HEK293T (cell line): ENCODE results near the gene TRERF1.

Experiments used
- ARNT ChIP-seq: fragments of 450-650 bp; IDR thresholded peaks from 2 replicates; pipeline ENCODE4 v1.6.1; 2017; ENCODE audit warnings: mild to moderate bottlenecking
- BHLHE40 ChIP-seq: fragments of 450-650 bp; IDR thresholded peaks from 2 replicates; pipeline ENCODE4 v1.6.1; 2016; ENCODE audit warnings: mild to moderate bottlenecking, moderate library complexity, borderline replicate concordance
- FOXA1 ChIP-seq: fragments of 450-650 bp; IDR thresholded peaks from 2 replicates; pipeline ENCODE4 v1.6.1; 2016; ENCODE audit warnings: mild to moderate bottlenecking
- FOXK2 ChIP-seq: fragments of 450-650 bp; IDR thresholded peaks from 2 replicates; pipeline ENCODE4 v1.6.1; 2016; ENCODE audit warnings: mild to moderate bottlenecking
- FOXM1 ChIP-seq: fragments of 450-650 bp; IDR thresholded peaks from 2 replicates; pipeline ENCODE4 v1.6.1; 2017; ENCODE audit warnings: mild to moderate bottlenecking, borderline replicate concordance
- HDGF ChIP-seq: fragments of 450-650 bp; IDR thresholded peaks from 2 replicates; pipeline ENCODE4 v1.6.1; 2017; ENCODE audit warnings: antibody characterized with exemption, borderline replicate concordance
- SP1 ChIP-seq: fragments of 450-650 bp; IDR thresholded peaks from 2 replicates; pipeline ENCODE4 v1.6.1; 2017
- SUZ12 ChIP-seq: fragments of 450-650 bp; IDR thresholded peaks from 2 replicates; pipeline ENCODE4 v1.6.1; 2016; ENCODE audit warnings: mild to moderate bottlenecking
- TARDBP ChIP-seq: fragments of 450-650 bp; IDR thresholded peaks from 2 replicates; pipeline ENCODE4 v1.6.1; 2016
- ZNF384 ChIP-seq: fragments of 450-650 bp; IDR thresholded peaks from 2 replicates; pipeline ENCODE4 v1.6.1; 2016

GRCh38 chr6:42260972-42261371 lies 190.8 kb downstream of the TRERF1 start:
- TF ChIP-seq SP1 (no peak), BHLHE40 (no peak), ARNT (no peak), FOXK2 (no peak), TARDBP (no peak), FOXM1 (no peak), HDGF (no peak), FOXA1 (no peak), ZNF384 (no peak), SUZ12 (no peak)
